HCT116 (cell line): ENCODE measurements around the gene SSB.

ENCODE experiments used
- EZH2 ChIP-seq: fragments of 200-600 bp; sonication (generic); IDR thresholded peaks from 2 replicates; pipeline ENCODE4 v1.6.1; 2017; ENCODE audit warnings: antibody characterized with exemption, mixed run types
- POLR2A ChIP-seq: IDR thresholded peaks from 2 replicates; pipeline ENCODE4 v1.7.0; 2011; ENCODE audit warnings: borderline replicate concordance; ENCODE audit not compliant: insufficient read depth, insufficient read length; ENCODE audit errors: extremely low read depth
- TCF7L2 ChIP-seq: IDR thresholded peaks from 2 replicates; pipeline ENCODE4 v1.7.0; 2011; ENCODE audit warnings: borderline replicate concordance, inconsistent platforms; ENCODE audit not compliant: insufficient read depth, insufficient read length; ENCODE audit errors: extremely low read depth
- ZNF274 ChIP-seq: fragments of 200-500 bp; sonication (Bioruptor generic); IDR thresholded peaks from 2 replicates; pipeline ENCODE4 v1.6.1; 2014; ENCODE audit warnings: mild to moderate bottlenecking, low read depth, low read length, inconsistent platforms
- TF ChIP-seq, protein P1 (sequence below): IDR thresholded peaks from 2 replicates; pipeline ENCODE4 v1.6.1; 2012; ENCODE audit warnings: low read depth
- TF ChIP-seq, protein P2 (sequence below), 3 experiments: fragments of 200-600 bp in 1 of 3; sonication (generic) in 1 of 3; IDR thresholded peaks in 2 of 3; conservative IDR thresholded peaks in 1 of 3; 2 replicates each; pipeline ENCODE4 v1.5.1; 2012 to 2017; ENCODE audit warnings: low read depth in 2 of 3, low read length in 2 of 3, antibody characterized with exemption in 1 of 3, borderline replicate concordance in 1 of 3, control low read depth in 1 of 3, mild to moderate bottlenecking in 1 of 3, mixed read lengths in 1 of 3, mixed run types in 1 of 3, moderate library complexity in 1 of 3; ENCODE audit not compliant: insufficient read depth in 1 of 3

- TF ChIP-seq POLR2A (peak; percentile 89), EZH2 (no peak), TCF7L2 (peak; percentile 48), ZNF274 (no peak)
- TF ChIP-seq, protein P1, sequence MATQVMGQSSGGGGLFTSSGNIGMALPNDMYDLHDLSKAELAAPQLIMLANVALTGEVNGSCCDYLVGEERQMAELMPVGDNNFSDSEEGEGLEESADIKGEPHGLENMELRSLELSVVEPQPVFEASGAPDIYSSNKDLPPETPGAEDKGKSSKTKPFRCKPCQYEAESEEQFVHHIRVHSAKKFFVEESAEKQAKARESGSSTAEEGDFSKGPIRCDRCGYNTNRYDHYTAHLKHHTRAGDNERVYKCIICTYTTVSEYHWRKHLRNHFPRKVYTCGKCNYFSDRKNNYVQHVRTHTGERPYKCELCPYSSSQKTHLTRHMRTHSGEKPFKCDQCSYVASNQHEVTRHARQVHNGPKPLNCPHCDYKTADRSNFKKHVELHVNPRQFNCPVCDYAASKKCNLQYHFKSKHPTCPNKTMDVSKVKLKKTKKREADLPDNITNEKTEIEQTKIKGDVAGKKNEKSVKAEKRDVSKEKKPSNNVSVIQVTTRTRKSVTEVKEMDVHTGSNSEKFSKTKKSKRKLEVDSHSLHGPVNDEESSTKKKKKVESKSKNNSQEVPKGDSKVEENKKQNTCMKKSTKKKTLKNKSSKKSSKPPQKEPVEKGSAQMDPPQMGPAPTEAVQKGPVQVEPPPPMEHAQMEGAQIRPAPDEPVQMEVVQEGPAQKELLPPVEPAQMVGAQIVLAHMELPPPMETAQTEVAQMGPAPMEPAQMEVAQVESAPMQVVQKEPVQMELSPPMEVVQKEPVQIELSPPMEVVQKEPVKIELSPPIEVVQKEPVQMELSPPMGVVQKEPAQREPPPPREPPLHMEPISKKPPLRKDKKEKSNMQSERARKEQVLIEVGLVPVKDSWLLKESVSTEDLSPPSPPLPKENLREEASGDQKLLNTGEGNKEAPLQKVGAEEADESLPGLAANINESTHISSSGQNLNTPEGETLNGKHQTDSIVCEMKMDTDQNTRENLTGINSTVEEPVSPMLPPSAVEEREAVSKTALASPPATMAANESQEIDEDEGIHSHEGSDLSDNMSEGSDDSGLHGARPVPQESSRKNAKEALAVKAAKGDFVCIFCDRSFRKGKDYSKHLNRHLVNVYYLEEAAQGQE: no peak
- TF ChIP-seq, protein P2, sequence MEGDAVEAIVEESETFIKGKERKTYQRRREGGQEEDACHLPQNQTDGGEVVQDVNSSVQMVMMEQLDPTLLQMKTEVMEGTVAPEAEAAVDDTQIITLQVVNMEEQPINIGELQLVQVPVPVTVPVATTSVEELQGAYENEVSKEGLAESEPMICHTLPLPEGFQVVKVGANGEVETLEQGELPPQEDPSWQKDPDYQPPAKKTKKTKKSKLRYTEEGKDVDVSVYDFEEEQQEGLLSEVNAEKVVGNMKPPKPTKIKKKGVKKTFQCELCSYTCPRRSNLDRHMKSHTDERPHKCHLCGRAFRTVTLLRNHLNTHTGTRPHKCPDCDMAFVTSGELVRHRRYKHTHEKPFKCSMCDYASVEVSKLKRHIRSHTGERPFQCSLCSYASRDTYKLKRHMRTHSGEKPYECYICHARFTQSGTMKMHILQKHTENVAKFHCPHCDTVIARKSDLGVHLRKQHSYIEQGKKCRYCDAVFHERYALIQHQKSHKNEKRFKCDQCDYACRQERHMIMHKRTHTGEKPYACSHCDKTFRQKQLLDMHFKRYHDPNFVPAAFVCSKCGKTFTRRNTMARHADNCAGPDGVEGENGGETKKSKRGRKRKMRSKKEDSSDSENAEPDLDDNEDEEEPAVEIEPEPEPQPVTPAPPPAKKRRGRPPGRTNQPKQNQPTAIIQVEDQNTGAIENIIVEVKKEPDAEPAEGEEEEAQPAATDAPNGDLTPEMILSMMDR (IDR thresholded peaks at IDR 0.05 in 2 of 3, conservative IDR thresholded peaks at IDR 0.05 in 1 of 3; ENCODE audit: borderline replicate concordance in 1 of 3, insufficient read depth in 1 of 3, low read depth in 2 of 3, low read length in 2 of 3): peak; percentile 84 to 99 (median 90)
These were observed 26.0 kb downstream of the SSB start, which contains the start of gene METTL5 for GRCh38 chr2:169824373-169825333.
